ENCODE data around the gene MYT1. TPM values are rescaled to one million over a fixed set of nuclear protein-coding genes. Genes with fewer than 3 reads are reported as not detected.

Gene MYT1
- total RNA-seq, 1 experiment from 2014 or later = 7.1 TPM

- no peak for TF ChIP-seq POLR2AphosphoS5 (IDR thresholded peaks at IDR 0.05; ENCODE audit: low read depth, low read length)
- TF ChIP-seq EGR1 (IDR thresholded peaks at IDR 0.05; ENCODE audit: low read depth) = no peak
- TF ChIP-seq JUND (IDR thresholded peaks at IDR 0.05) = no peak
- no peak for TF ChIP-seq POLR2A (IDR thresholded peaks at IDR 0.05; ENCODE audit: borderline replicate concordance, extremely low read depth, insufficient read depth, insufficient read length)
- no peak for TF ChIP-seq SRF (IDR thresholded peaks at IDR 0.05; ENCODE audit: low read depth)
- TF ChIP-seq SP1 (IDR thresholded peaks at IDR 0.05; ENCODE audit: low read depth) = no peak
- TF ChIP-seq EZH2 (IDR thresholded peaks at IDR 0.05) = no peak
- no peak for TF ChIP-seq ELF1 (IDR thresholded peaks at IDR 0.05; ENCODE audit: borderline replicate concordance, low read depth)
- TF ChIP-seq SIN3A (IDR thresholded peaks at IDR 0.05; ENCODE audit: low read depth) = no peak
- TF ChIP-seq CEBPB (IDR thresholded peaks at IDR 0.05; ENCODE audit: low read depth) = no peak
- no peaks in the 10 kb centered on the region for H3K79me2 ChIP-seq (ENCODE audit: insufficient read depth, low read length)
- ATAC-seq = no peak
- CTCF ChIA-PET = no interaction called here
- intact Hi-C loops (cut with micrococcal nuclease) = no loop called here
- RAD21 ChIA-PET (ENCODE audit: low non-redundant PET in 1 of 2, low total read pairs in 2 of 2, uncharacterized antibody in 2 of 2, unreplicated experiment in 2 of 2) = no interaction called here
- POLR2A ChIA-PET = no interaction called here
- H3K9ac ChIP-seq (ENCODE audit: low read length) = no peak overlapping the region
- H3K4me1 ChIP-seq (ENCODE audit: control insufficient read depth in 1 of 2, insufficient read depth in 2 of 2, low read length in 2 of 2) = peaks cover under 1 to 17% of the 10 kb centered on the region in 2 experiments; a peak in 3 of 4 replicates
- no peak overlapping the region for H3K4me2 ChIP-seq (ENCODE audit: low read length)
- no peaks in the 10 kb centered on the region for H4K20me1 ChIP-seq (ENCODE audit: insufficient read depth)
- H3K9me2 ChIP-seq (ENCODE audit: insufficient read depth) = no peaks in the 10 kb centered on the region
- no peak overlapping the region for H3K4me3 ChIP-seq (replicated peaks in 1 of 2; ENCODE audit: low read depth in 1 of 2, low read length in 2 of 2)
- no peaks in the 10 kb centered on the region for H3K9me3 ChIP-seq (ENCODE audit: control insufficient read depth in 1 of 2, insufficient read depth in 1 of 2, low read depth in 1 of 2, low read length in 2 of 2)
- BruUV-seq (replicated peaks) = no TSS peak
- no peaks in the 10 kb centered on the region for H3K36me3 ChIP-seq (ENCODE audit: control insufficient read depth in 1 of 2, insufficient read depth in 2 of 2, low read length in 2 of 2)
- no peak overlapping the region for H2AFZ ChIP-seq (ENCODE audit: low read depth, low read length, poor library complexity, severe bottlenecking)
- no peak for DNase-seq (ENCODE audit: low read depth, low spot score)
- no peak overlapping the region for H3K27ac ChIP-seq (ENCODE audit: low read depth, low read length)
- H3K27me3 ChIP-seq (ENCODE audit: insufficient read depth, low read length) = no peaks in the 10 kb centered on the region
Measured at GRCh38 chr20:64156886-64157875, 7.1 kb upstream of the MYT1 start.

GRCh38 chr20:64157878-64158277 is 6.4 kb upstream of the MYT1 start:
- Histone ChIP-seq H3K4me2 (ENCODE audit: low read length) (no peak overlapping the region), H2AFZ (ENCODE audit: low read depth, low read length, poor library complexity, severe bottlenecking) (no peak overlapping the region), H3K9me2 (ENCODE audit: insufficient read depth) (no peaks in the 10 kb centered on the region), H3K9me3 (ENCODE audit: control insufficient read depth in 1 of 2, insufficient read depth in 1 of 2, low read depth in 1 of 2, low read length in 2 of 2) (no peaks in the 10 kb centered on the region), H3K79me2 (ENCODE audit: insufficient read depth, low read length) (no peaks in the 10 kb centered on the region), H3K4me1 (ENCODE audit: control insufficient read depth in 1 of 2, insufficient read depth in 2 of 2, low read length in 2 of 2) (peaks cover 0 to 10% of the 10 kb centered on the region in 2 experiments; a peak in 2 of 4 replicates), H3K27me3 (ENCODE audit: insufficient read depth, low read length) (no peaks in the 10 kb centered on the region), H3K4me3 (replicated peaks in 1 of 2; ENCODE audit: low read depth in 1 of 2, low read length in 2 of 2) (no peak overlapping the region), H4K20me1 (ENCODE audit: insufficient read depth) (no peaks in the 10 kb centered on the region), H3K27ac (ENCODE audit: low read depth, low read length) (no peak overlapping the region), H3K36me3 (ENCODE audit: control insufficient read depth in 1 of 2, insufficient read depth in 2 of 2, low read length in 2 of 2) (no peaks in the 10 kb centered on the region), H3K9ac (ENCODE audit: low read length) (no peak overlapping the region)
- ATAC-seq (no peak), DNase-seq (ENCODE audit: low read depth, low spot score) (no peak)
- CTCF ChIA-PET = no interaction called here
- RAD21 ChIA-PET (ENCODE audit: low non-redundant PET in 1 of 2, low total read pairs in 2 of 2, uncharacterized antibody in 2 of 2, unreplicated experiment in 2 of 2) = no interaction called here
- POLR2A ChIA-PET = no interaction called here
- no TSS peak for BruUV-seq (replicated peaks)
- intact Hi-C loops (cut with micrococcal nuclease) = no loop called here
- TF ChIP-seq EGR1 (IDR thresholded peaks at IDR 0.05; ENCODE audit: low read depth) (no peak), ZNF274 (IDR thresholded peaks at IDR 0.05; ENCODE audit: low read depth, low read length) (no peak), SIN3A (IDR thresholded peaks at IDR 0.05; ENCODE audit: low read depth) (no peak), CBX3 (IDR thresholded peaks at IDR 0.05; ENCODE audit: low read depth) (no peak), POLR2AphosphoS5 (IDR thresholded peaks at IDR 0.05; ENCODE audit: low read depth, low read length) (no peak), EZH2 (IDR thresholded peaks at IDR 0.05) (no peak), SRF (IDR thresholded peaks at IDR 0.05; ENCODE audit: low read depth) (no peak), JUND (IDR thresholded peaks at IDR 0.05) (no peak), MAX (IDR thresholded peaks at IDR 0.05) (no peak), FOSL1 (IDR thresholded peaks at IDR 0.05; ENCODE audit: low read depth) (no peak), YY1 (IDR thresholded peaks at IDR 0.05; ENCODE audit: extremely low read depth, insufficient replicate concordance, low read depth, low read length) (no peak), SP1 (IDR thresholded peaks at IDR 0.05; ENCODE audit: low read depth) (no peak), RAD21 (IDR thresholded peaks at IDR 0.05; ENCODE audit: low read depth) (no peak)
- TF ChIP-seq, protein P1, sequence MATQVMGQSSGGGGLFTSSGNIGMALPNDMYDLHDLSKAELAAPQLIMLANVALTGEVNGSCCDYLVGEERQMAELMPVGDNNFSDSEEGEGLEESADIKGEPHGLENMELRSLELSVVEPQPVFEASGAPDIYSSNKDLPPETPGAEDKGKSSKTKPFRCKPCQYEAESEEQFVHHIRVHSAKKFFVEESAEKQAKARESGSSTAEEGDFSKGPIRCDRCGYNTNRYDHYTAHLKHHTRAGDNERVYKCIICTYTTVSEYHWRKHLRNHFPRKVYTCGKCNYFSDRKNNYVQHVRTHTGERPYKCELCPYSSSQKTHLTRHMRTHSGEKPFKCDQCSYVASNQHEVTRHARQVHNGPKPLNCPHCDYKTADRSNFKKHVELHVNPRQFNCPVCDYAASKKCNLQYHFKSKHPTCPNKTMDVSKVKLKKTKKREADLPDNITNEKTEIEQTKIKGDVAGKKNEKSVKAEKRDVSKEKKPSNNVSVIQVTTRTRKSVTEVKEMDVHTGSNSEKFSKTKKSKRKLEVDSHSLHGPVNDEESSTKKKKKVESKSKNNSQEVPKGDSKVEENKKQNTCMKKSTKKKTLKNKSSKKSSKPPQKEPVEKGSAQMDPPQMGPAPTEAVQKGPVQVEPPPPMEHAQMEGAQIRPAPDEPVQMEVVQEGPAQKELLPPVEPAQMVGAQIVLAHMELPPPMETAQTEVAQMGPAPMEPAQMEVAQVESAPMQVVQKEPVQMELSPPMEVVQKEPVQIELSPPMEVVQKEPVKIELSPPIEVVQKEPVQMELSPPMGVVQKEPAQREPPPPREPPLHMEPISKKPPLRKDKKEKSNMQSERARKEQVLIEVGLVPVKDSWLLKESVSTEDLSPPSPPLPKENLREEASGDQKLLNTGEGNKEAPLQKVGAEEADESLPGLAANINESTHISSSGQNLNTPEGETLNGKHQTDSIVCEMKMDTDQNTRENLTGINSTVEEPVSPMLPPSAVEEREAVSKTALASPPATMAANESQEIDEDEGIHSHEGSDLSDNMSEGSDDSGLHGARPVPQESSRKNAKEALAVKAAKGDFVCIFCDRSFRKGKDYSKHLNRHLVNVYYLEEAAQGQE (IDR thresholded peaks at IDR 0.05; ENCODE audit: low read depth) = no peak

All from HCT116 (cell line).